Endothelial cell of umbilical vein (primary cell): Measurements from ENCODE around the gene ARHGEF26.

Experiments used
- EZH2 ChIP-seq: IDR thresholded peaks from 2 replicates; pipeline ENCODE4 v1.6.1; 2012; ENCODE audit warnings: borderline replicate concordance, low read depth, mild to moderate bottlenecking, moderate library complexity, low read length, inconsistent platforms; ENCODE audit not compliant: severe bottlenecking
- FOS ChIP-seq: IDR thresholded peaks from 2 replicates; pipeline ENCODE4 v1.6.1; 2011; ENCODE audit warnings: mild to moderate bottlenecking, low read length, moderate library complexity, borderline replicate concordance; ENCODE audit not compliant: insufficient read depth
- GATA2 ChIP-seq: IDR thresholded peaks from 2 replicates; pipeline ENCODE4 v1.7.0; 2011; ENCODE audit warnings: low read depth, mild to moderate bottlenecking, moderate library complexity, mixed read lengths, low read length; ENCODE audit not compliant: insufficient read length, insufficient read depth
- JUN ChIP-seq: IDR thresholded peaks from 2 replicates; pipeline ENCODE4 v1.6.1; 2011; ENCODE audit warnings: borderline replicate concordance, low read depth; ENCODE audit not compliant: insufficient read length, insufficient read depth
- MAX ChIP-seq: IDR thresholded peaks from 2 replicates; pipeline ENCODE4 v1.6.1; 2011; ENCODE audit not compliant: insufficient read depth, insufficient read length
- MYC ChIP-seq: IDR thresholded peaks from one replicate; pipeline ENCODE4 v1.6.1; 2011; ENCODE audit warnings: mild to moderate bottlenecking, low read depth, low read length
- POLR2A ChIP-seq: IDR thresholded peaks from 2 replicates; pipeline ENCODE4 v1.6.1; 2012; ENCODE audit warnings: low read depth, mild to moderate bottlenecking, control low read depth, low read length
- POLR2AphosphoS5 ChIP-seq: IDR thresholded peaks from 2 replicates; pipeline ENCODE4 v1.6.1; 2012; ENCODE audit warnings: low read depth, mild to moderate bottlenecking, control low read depth, low read length, moderate library complexity; ENCODE audit not compliant: insufficient read depth
- TF ChIP-seq, protein P1 (sequence below), 2 donors: IDR thresholded peaks; 1 replicate in 1 of 2; 2 replicates in 1 of 2; pipeline ENCODE4 v1.5.1; 2011; ENCODE audit warnings: low read length in 2 of 2, mild to moderate bottlenecking in 2 of 2, moderate library complexity in 2 of 2, control low read depth in 1 of 2, inconsistent platforms in 1 of 2, low read depth in 1 of 2; ENCODE audit not compliant: insufficient read depth in 1 of 2; ENCODE audit errors: extremely low read depth in 1 of 2

GRCh38 chr3:154307363-154307762 lies 186.2 kb downstream of the ARHGEF26 start:
- TF ChIP-seq EZH2 (no peak), POLR2AphosphoS5 (no peak), MAX (no peak), POLR2A (no peak), JUN (no peak), MYC (no peak), FOS (no peak), GATA2 (no peak)
- TF ChIP-seq, protein P1, sequence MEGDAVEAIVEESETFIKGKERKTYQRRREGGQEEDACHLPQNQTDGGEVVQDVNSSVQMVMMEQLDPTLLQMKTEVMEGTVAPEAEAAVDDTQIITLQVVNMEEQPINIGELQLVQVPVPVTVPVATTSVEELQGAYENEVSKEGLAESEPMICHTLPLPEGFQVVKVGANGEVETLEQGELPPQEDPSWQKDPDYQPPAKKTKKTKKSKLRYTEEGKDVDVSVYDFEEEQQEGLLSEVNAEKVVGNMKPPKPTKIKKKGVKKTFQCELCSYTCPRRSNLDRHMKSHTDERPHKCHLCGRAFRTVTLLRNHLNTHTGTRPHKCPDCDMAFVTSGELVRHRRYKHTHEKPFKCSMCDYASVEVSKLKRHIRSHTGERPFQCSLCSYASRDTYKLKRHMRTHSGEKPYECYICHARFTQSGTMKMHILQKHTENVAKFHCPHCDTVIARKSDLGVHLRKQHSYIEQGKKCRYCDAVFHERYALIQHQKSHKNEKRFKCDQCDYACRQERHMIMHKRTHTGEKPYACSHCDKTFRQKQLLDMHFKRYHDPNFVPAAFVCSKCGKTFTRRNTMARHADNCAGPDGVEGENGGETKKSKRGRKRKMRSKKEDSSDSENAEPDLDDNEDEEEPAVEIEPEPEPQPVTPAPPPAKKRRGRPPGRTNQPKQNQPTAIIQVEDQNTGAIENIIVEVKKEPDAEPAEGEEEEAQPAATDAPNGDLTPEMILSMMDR (IDR thresholded peaks at IDR 0.05; ENCODE audit: extremely low read depth in 1 of 2, insufficient read depth in 1 of 2, low read depth in 1 of 2, low read length in 2 of 2) = no peak
